ENCODE results near the gene ISX. TPM values are rescaled to one million over a fixed set of nuclear protein-coding genes. Genes with fewer than 3 reads are reported as not detected.

The ISX gene
- total RNA-seq, 2 experiments from 2014 or later: not detected

- Histone ChIP-seq H3K9me3 (ENCODE audit: low read length) (no peaks in the 10 kb centered on the region), H3K9me2 (ENCODE audit: insufficient read depth, low read length) (no peaks in the 10 kb centered on the region), H4K20me1 (ENCODE audit: insufficient read depth, low read length) (no peaks in the 10 kb centered on the region), H3K4me3 (ENCODE audit: low read depth, low read length, poor library complexity, severe bottlenecking) (no peak overlapping the region), H2AFZ (ENCODE audit: low read length) (no peak overlapping the region), H3K36me3 (ENCODE audit: insufficient read depth, low read length) (no peaks in the 10 kb centered on the region), H3K27ac (ENCODE audit: low read depth, low read length, poor library complexity, severe bottlenecking) (no peak overlapping the region), H3K4me2 (ENCODE audit: low read length) (no peak overlapping the region), H3K4me1 (ENCODE audit: insufficient read depth, low read length, poor library complexity, severe bottlenecking) (peaks cover 15% of the 10 kb centered on the region), H3K79me2 (ENCODE audit: insufficient read depth, low read depth, low read length) (no peaks in the 10 kb centered on the region)
- intact Hi-C loops (cut with micrococcal nuclease; ENCODE audit: unreplicated experiment): no loop called here
- BruUV-seq (replicated peaks): no TSS peak
- DNase-seq (ENCODE audit: low spot score): no peak
- TF ChIP-seq CTCF (conservative IDR thresholded peaks at IDR 0.05; ENCODE audit: low read length) (no peak), EZH2phosphoT487 (IDR thresholded peaks at IDR 0.05; ENCODE audit: borderline replicate concordance, low read depth, low read length) (no peak)
- CTCF ChIA-PET (ENCODE audit: unreplicated experiment): no interaction called here
- POLR2A ChIA-PET: no interaction called here
These were observed 22.0 kb upstream of the ISX start for GRCh38 chr22:35043934-35044319.

- H3K4me2 ChIP-seq (ENCODE audit: low read length): peak overlapping the region; percentile 25; the same call in 1 of the 2 replicates
- no peaks in the 10 kb centered on the region for H3K9me3 ChIP-seq (ENCODE audit: low read length)
- BruUV-seq (replicated peaks): no TSS peak
- ChIA-PET CTCF (ENCODE audit: unreplicated experiment) (no interaction called here), POLR2A (no interaction called here)
- H3K4me3 ChIP-seq (ENCODE audit: low read depth, low read length, poor library complexity, severe bottlenecking): no peak overlapping the region
- intact Hi-C loops (cut with micrococcal nuclease; ENCODE audit: unreplicated experiment): no loop called here
- H3K79me2 ChIP-seq (ENCODE audit: insufficient read depth, low read depth, low read length): no peaks in the 10 kb centered on the region
- DNase-seq (ENCODE audit: low spot score): no peak
- no peaks in the 10 kb centered on the region for H3K36me3 ChIP-seq (ENCODE audit: insufficient read depth, low read length)
- H2AFZ ChIP-seq (ENCODE audit: low read length): no peak overlapping the region; the same call in 1 of the 2 replicates
- no peak overlapping the region for H3K27ac ChIP-seq (ENCODE audit: low read depth, low read length, poor library complexity, severe bottlenecking)
- peaks cover 15% of the 10 kb centered on the region for H3K4me1 ChIP-seq (ENCODE audit: insufficient read depth, low read length, poor library complexity, severe bottlenecking)
- no peaks in the 10 kb centered on the region for H3K9me2 ChIP-seq (ENCODE audit: insufficient read depth, low read length)
- TF ChIP-seq EZH2phosphoT487 (IDR thresholded peaks at IDR 0.05; ENCODE audit: borderline replicate concordance, low read depth, low read length) (no peak), CTCF (conservative IDR thresholded peaks at IDR 0.05; ENCODE audit: low read length) (no peak)
- no peaks in the 10 kb centered on the region for H4K20me1 ChIP-seq (ENCODE audit: insufficient read depth, low read length)
These were observed 21.2 kb upstream of the ISX start for GRCh38 chr22:35044607-35045390.

DNA sequence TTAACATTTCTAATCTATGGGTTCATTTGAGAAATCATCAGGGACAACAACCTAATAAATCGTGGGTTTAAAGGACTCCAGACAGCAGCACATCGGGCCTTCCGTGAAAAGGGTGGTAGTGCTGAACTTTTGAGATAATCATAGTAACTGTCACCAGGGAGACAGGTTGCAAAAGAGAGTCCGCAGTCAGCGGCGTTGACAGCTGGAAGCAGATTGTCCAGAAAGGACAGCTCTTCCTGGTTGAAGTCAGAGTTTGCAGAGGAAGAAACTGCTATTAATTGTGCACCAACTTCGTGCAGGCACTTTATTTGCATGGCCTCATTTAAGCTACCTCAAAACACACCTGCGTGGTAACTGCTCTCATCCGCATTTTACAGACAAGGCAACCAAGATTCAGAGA is 20.5 kb upstream of the ISX start:
- TF ChIP-seq CTCF (conservative IDR thresholded peaks at IDR 0.05; ENCODE audit: low read length): no peak
- TF ChIP-seq EZH2phosphoT487 (IDR thresholded peaks at IDR 0.05; ENCODE audit: borderline replicate concordance, low read depth, low read length): no peak
- Histone ChIP-seq H4K20me1 (ENCODE audit: insufficient read depth, low read length) (no peaks in the 10 kb centered on the region), H3K9me2 (ENCODE audit: insufficient read depth, low read length) (no peaks in the 10 kb centered on the region), H2AFZ (ENCODE audit: low read length) (peak overlapping the region; percentile 26; the same call in 1 of the 2 replicates), H3K4me2 (ENCODE audit: low read length) (peak overlapping the region; percentile 25), H3K4me3 (ENCODE audit: low read depth, low read length, poor library complexity, severe bottlenecking) (no peak overlapping the region), H3K27ac (ENCODE audit: low read depth, low read length, poor library complexity, severe bottlenecking) (no peak overlapping the region), H3K9me3 (ENCODE audit: low read length) (no peaks in the 10 kb centered on the region), H3K79me2 (ENCODE audit: insufficient read depth, low read depth, low read length) (no peaks in the 10 kb centered on the region), H3K36me3 (ENCODE audit: insufficient read depth, low read length) (no peaks in the 10 kb centered on the region), H3K4me1 (ENCODE audit: insufficient read depth, low read length, poor library complexity, severe bottlenecking) (peaks cover 15% of the 10 kb centered on the region)
- ChIA-PET CTCF (ENCODE audit: unreplicated experiment) (no interaction called here), POLR2A (no interaction called here)
- intact Hi-C loops (cut with micrococcal nuclease; ENCODE audit: unreplicated experiment): no loop called here
- no TSS peak for BruUV-seq (replicated peaks)
- peak; percentile 7 for DNase-seq (ENCODE audit: low spot score)

All from OCI-LY7 (cell line).